Measurements from ENCODE around the gene CUL9.

DNA sequence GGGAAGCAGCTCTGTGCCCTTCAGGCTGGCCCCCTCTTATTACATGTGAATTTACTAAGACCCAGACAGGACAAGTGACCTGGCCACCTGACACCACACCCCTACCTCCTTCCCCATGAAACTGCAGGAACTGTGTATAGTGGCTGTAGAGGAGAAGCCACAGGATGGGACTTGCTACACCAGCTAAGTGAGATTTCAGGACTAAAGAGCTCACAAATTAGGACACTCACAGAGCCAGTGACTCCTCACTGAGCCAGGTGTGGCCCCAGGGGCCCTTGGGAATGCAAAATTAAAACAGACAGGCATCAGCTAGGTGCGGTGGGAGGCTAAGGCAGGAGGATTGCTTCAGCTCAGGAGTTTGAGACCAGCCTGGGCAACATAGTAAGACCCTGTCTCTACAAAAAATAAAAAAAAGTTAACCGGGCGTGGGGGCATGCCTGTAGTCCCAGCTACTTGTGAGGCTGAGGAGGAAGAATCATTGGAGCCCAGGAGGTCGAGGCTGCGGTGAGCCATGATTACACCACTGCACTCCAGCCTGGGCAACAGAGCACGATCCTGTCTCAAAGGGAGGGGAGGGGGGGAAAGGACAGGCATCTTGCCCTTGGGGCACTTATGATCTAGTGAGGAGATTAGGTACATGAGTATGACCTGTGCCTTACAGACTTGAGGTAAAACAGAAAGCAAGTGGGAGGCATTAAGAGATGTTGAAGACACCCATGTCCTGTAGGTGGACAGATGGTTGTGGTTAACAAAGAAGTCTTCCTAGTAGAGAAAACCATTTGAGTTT, 34.1 kb upstream of the CUL9 start:
- TF ChIP-seq, protein P1, sequence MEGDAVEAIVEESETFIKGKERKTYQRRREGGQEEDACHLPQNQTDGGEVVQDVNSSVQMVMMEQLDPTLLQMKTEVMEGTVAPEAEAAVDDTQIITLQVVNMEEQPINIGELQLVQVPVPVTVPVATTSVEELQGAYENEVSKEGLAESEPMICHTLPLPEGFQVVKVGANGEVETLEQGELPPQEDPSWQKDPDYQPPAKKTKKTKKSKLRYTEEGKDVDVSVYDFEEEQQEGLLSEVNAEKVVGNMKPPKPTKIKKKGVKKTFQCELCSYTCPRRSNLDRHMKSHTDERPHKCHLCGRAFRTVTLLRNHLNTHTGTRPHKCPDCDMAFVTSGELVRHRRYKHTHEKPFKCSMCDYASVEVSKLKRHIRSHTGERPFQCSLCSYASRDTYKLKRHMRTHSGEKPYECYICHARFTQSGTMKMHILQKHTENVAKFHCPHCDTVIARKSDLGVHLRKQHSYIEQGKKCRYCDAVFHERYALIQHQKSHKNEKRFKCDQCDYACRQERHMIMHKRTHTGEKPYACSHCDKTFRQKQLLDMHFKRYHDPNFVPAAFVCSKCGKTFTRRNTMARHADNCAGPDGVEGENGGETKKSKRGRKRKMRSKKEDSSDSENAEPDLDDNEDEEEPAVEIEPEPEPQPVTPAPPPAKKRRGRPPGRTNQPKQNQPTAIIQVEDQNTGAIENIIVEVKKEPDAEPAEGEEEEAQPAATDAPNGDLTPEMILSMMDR (IDR thresholded peaks at IDR 0.05; ENCODE audit: low read length) = no peak
- no peak for TF ChIP-seq EZH2 (IDR thresholded peaks at IDR 0.05; ENCODE audit: borderline replicate concordance, low read length)
